Sigmoid colon (tissue), 3 donors: ENCODE measurements around the gene ENTHD1.

Experiments
- CTCF ChIP-seq, 4 experiments: fragments of 450-650 bp in 3 of 4; fragments of 200-600 bp in 1 of 4; IDR thresholded peaks; one replicate each; pipeline ENCODE4 v1.5.1; 2016 to 2019; ENCODE audit warnings: antibody characterized with exemption in 4 of 4, mild to moderate bottlenecking in 3 of 4, moderate library complexity in 2 of 4
- POLR2A ChIP-seq, 2 donors: fragments of 450-650 bp; IDR thresholded peaks; one replicate each; pipeline ENCODE4 v1.6.1; 2016; ENCODE audit warnings: antibody characterized with exemption in 2 of 2, mild to moderate bottlenecking in 2 of 2, moderate library complexity in 2 of 2

GRCh38 chr22:39808081-39808480 lies 85.5 kb downstream of the ENTHD1 start:
- no peak for TF ChIP-seq POLR2A (IDR thresholded peaks at IDR 0.05)
- TF ChIP-seq CTCF (IDR thresholded peaks at IDR 0.05), result no peak
